A673 (cell line): Measurements from ENCODE around the gene PROK2. TPM values are rescaled to one million over a fixed set of nuclear protein-coding genes. Genes with fewer than 3 reads are reported as not detected.
A peak's percentile ranks its signal among the peaks of the same experiment; 100 is the strongest.

ENCODE experiments used
- Bru-seq: library from RNA; stranded (reverse); fragments of 400-500 nt; gene quantifications from one replicate; lab custom pipeline; 2021; lab: Mats Ljungman, UMichigan
- BruChase-seq, 2 experiments: library from RNA; stranded (reverse); fragments of 400-500 nt; gene quantifications; one replicate each; lab custom pipeline; 2021; lab: Mats Ljungman, UMichigan
- BruUV-seq: library from RNA; stranded (reverse); fragments of 400-500 nt; replicated peaks from 2 replicates; lab custom pipeline; 2021; lab: Mats Ljungman, UMichigan
- CTCF ChIA-PET: fragments of 300-600 bp; sonication (Branson Sonifier 250); formaldehyde crosslinking; loops from one replicate; lab custom pipeline; 2022; ENCODE audit warnings: antibody characterized with exemption; lab: Charles Lee
- POLR2A ChIA-PET: fragments of 300-600 bp; sonication (Branson Sonifier 250); formaldehyde crosslinking; loops from one replicate; lab custom pipeline; 2022; ENCODE audit warnings: antibody characterized with exemption; ENCODE audit not compliant: low non-redundant PET; lab: Charles Lee
- DNase-seq: peaks from one replicate; pipeline ENCODE4 v3.0.0-alpha.2; 2015; ENCODE audit warnings: low spot score
- H3K27ac ChIP-seq: fragments of 200-600 bp; sonication (generic); 2 replicates; pipeline ENCODE4 v1.5.1; 2016; ENCODE audit warnings: mixed run types, low read depth, mild to moderate bottlenecking, mixed read lengths, antibody characterized with exemption, low read length; ENCODE audit not compliant: poor library complexity, severe bottlenecking
- H3K27me3 ChIP-seq: fragments of 200-600 bp; sonication (generic); replicated peaks from 2 replicates; pipeline ENCODE4 v1.6.1; 2017; ENCODE audit warnings: mixed run types, low read depth, mild to moderate bottlenecking, mixed read lengths, antibody characterized with exemption, low read length; ENCODE audit not compliant: insufficient read depth, poor library complexity
- H3K36me3 ChIP-seq: fragments of 200-600 bp; sonication (generic); 2 replicates; pipeline ENCODE4 v1.6.1; 2016; ENCODE audit warnings: mixed run types, mild to moderate bottlenecking, mixed read lengths, antibody characterized with exemption, low read length; ENCODE audit not compliant: insufficient read depth, poor library complexity, severe bottlenecking
- H3K4me1 ChIP-seq: fragments of 200-600 bp; sonication (generic); 2 replicates; pipeline ENCODE4 v1.6.1; 2017; ENCODE audit warnings: mixed run types, mild to moderate bottlenecking, mixed read lengths, antibody characterized with exemption, low read length; ENCODE audit not compliant: insufficient read depth, poor library complexity, severe bottlenecking
- H3K4me3 ChIP-seq: fragments of 200-600 bp; sonication (generic); 2 replicates; pipeline ENCODE4 v1.5.1; 2016; ENCODE audit warnings: low read depth, mixed run types, mild to moderate bottlenecking, mixed read lengths, low read length; ENCODE audit not compliant: poor library complexity, severe bottlenecking
- H3K9me3 ChIP-seq: fragments of 200-600 bp; sonication (generic); 2 replicates; pipeline ENCODE4 v1.6.1; 2016; ENCODE audit warnings: mixed run types, low read depth, mild to moderate bottlenecking, mixed read lengths, antibody characterized with exemption, low read length; ENCODE audit not compliant: poor library complexity, severe bottlenecking
- EZH2 ChIP-seq: fragments of 200-600 bp; sonication (generic); IDR thresholded peaks from 2 replicates; pipeline ENCODE4 v1.6.1; 2017; ENCODE audit warnings: borderline replicate concordance, low read depth, mild to moderate bottlenecking, mixed read lengths, antibody characterized with exemption, low read length; ENCODE audit not compliant: poor library complexity, severe bottlenecking
- intact Hi-C: fragments of 100-400 bp; cut with micrococcal nuclease; formaldehyde crosslinking; loops from one replicate; pipeline ENCODE4 v1.10.0; 2022; ENCODE audit not compliant: unreplicated experiment
- long read RNA-seq: library from polyadenylated mRNA; stranded (forward); transcript quantifications from one replicate; pipeline ENCODE4 v2.0.0, GENCODE V29; 2022
- total RNA-seq: library from RNA; stranded (reverse); gene quantifications from 2 replicates; pipeline ENCODE4 v1.2.3, GENCODE V29; 2021
- TF ChIP-seq, protein P1 (sequence below): fragments of 300-800, 200-600 bp; sonication (generic); conservative IDR thresholded peaks from 2 replicates; pipeline ENCODE4 v1.5.1; 2017; ENCODE audit warnings: low read depth, mild to moderate bottlenecking, antibody characterized with exemption, low read length, moderate library complexity, mixed read lengths

PROK2 gene, protein sequence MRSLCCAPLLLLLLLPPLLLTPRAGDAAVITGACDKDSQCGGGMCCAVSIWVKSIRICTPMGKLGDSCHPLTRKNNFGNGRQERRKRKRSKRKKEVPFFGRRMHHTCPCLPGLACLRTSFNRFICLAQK
- 1.2 and 1.6 TPM in 2 replicates for total RNA-seq
- percentile 45 among the genes with signal in this experiment for Bru-seq, nascent RNA
- BruChase-seq, experiment 1, labeled RNA remaining after a 2-hour chase = percentile 41 among the genes with signal in this experiment
- BruChase-seq, experiment 2, labeled RNA remaining after a 6-hour chase = percentile 40 among the genes with signal in this experiment
- long read RNA-seq, partial matches to known transcripts = 1 of 4 reads
- long read RNA-seq, other reads (novel, unspliced or antisense) = 1 of 4 reads

DNA sequence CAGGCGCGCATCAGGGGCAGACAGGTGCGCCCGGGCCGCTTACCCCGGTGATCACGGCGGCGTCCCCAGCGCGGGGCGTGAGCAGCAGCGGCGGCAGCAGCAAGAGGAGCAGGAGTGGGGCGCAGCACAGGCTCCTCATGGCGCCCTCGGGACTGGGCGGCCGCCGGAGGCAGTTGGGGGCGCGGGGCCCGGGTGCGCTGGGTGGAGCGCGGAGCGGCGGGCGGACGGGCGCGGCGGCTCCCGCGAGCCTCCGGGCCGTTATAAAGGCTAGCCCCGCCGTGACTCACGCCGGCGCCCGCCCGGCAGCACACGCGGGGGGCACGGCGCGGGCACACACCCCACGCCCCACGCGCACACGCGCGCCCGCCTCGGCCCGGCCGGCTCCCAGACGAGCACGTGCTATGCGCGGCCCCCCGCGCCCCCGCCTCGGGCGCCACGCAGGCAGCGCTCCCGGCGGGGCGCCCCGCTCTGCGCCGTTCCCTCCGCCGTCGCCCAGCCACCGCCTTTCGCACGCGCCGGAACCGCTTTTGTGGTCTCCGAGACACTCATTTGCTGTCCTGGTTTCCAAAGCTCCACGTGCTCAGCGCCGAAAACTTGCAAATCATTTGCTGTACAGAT is at the start of gene PROK2:
TSS of gene PROK2 (minus strand) at position 235 of the 618 bp plus-strand sequence. CDS start at position 139, 96 bp downstream.
- intact Hi-C loops = no loop called here
- TF ChIP-seq EZH2 = no peak
- peak; percentile 32 for DNase-seq
- CTCF ChIA-PET = no interaction called here
- no TSS peak for BruUV-seq
- POLR2A ChIA-PET = no interaction called here
- peaks cover 30% of the 10 kb centered on the region for H3K27me3 ChIP-seq
- no peaks in the 10 kb centered on the region for H3K9me3 ChIP-seq
- no peak within 1 kb of the TSS for H3K27ac ChIP-seq
- peak within 1 kb of the TSS; percentile 48 for H3K4me3 ChIP-seq
- H3K36me3 ChIP-seq = no peaks in the 10 kb centered on the region
- peaks cover 4% of the 10 kb centered on the region for H3K4me1 ChIP-seq

DNA sequence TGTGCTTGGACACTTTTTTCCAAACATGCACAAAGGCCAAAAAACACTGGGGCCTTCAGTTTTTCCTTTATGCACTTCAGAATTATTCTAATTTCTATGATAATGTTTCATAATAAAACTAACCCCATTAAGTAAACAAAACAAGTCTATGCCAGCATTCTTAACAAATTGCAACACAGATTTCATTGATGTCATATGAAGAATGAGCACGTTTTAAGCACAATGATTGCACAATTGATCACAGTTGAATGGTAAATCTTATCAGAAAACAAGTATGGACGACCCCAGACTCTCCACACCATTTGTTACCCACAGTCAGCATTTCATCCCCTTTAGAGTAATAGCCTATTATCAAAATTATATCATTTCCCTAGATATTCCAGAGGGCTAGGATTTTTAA is 46.7 kb upstream of the PROK2 start:
- CTCF ChIA-PET = no interaction called here
- POLR2A ChIA-PET = no interaction called here
- H3K36me3 ChIP-seq = no peaks in the 10 kb centered on the region
- intact Hi-C loops = no loop called here
- H3K27me3 ChIP-seq = no peaks in the 10 kb centered on the region
- H3K4me1 ChIP-seq = no peaks in the 10 kb centered on the region
- H3K27ac ChIP-seq = no peak overlapping the region
- H3K9me3 ChIP-seq = no peaks in the 10 kb centered on the region
- no peak for TF ChIP-seq EZH2
- TF ChIP-seq, protein P1, sequence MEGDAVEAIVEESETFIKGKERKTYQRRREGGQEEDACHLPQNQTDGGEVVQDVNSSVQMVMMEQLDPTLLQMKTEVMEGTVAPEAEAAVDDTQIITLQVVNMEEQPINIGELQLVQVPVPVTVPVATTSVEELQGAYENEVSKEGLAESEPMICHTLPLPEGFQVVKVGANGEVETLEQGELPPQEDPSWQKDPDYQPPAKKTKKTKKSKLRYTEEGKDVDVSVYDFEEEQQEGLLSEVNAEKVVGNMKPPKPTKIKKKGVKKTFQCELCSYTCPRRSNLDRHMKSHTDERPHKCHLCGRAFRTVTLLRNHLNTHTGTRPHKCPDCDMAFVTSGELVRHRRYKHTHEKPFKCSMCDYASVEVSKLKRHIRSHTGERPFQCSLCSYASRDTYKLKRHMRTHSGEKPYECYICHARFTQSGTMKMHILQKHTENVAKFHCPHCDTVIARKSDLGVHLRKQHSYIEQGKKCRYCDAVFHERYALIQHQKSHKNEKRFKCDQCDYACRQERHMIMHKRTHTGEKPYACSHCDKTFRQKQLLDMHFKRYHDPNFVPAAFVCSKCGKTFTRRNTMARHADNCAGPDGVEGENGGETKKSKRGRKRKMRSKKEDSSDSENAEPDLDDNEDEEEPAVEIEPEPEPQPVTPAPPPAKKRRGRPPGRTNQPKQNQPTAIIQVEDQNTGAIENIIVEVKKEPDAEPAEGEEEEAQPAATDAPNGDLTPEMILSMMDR = no peak
- BruUV-seq = no TSS peak
- DNase-seq = no peak
- no peak overlapping the region for H3K4me3 ChIP-seq

DNA sequence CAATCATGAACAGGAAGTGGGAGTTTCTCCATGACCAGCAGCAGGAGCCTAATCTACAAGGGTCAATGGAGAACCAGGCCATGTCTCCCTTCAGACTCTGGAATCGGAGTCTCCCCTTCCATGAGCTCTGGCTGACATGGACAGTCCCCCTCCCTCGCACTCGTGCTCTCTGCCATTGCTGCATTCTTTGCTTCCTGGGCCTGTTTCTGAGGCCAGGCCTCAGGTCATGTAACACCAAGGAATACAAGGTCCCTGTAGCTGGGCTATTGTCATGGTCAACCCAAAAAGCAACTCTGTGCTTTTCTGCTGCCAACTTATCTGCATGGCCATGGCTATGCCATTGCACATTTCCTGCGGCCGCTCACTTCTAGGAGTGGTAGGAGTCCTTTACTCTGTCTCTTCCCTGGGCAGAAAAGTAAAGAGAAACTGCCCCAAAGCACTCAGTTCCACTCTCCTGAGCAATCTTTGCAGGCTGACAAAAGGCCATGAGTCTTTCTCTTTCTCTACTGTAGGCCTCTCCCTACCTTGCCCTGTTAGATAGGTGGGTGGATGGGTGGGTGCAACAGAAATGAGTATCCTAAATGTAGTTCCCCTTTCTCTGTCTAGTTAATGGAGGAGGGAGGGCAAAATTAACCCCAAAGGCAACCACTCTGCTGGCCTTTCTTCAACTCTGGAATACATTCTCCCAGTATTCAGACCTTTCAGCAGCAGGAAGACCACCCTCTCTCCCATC is 40.8 kb upstream of the PROK2 start:
- no peaks in the 10 kb centered on the region for H3K4me1 ChIP-seq
- no peaks in the 10 kb centered on the region for H3K9me3 ChIP-seq
- no peak overlapping the region for H3K27ac ChIP-seq
- BruUV-seq = no TSS peak
- POLR2A ChIA-PET = no interaction called here
- CTCF ChIA-PET = no interaction called here
- no peaks in the 10 kb centered on the region for H3K27me3 ChIP-seq
- no peak overlapping the region for H3K4me3 ChIP-seq
- no peaks in the 10 kb centered on the region for H3K36me3 ChIP-seq
- intact Hi-C loops = no loop called here
- DNase-seq = no peak
- no peak for TF ChIP-seq EZH2
- TF ChIP-seq, protein P1 = no peak
